ENCODE measurements around the gene GSE1. TPM values are rescaled to one million over a fixed set of nuclear protein-coding genes. Genes with fewer than 3 reads are reported as not detected.

GSE1 gene
- total RNA-seq, 4 donors from 2014 or later = 57.1 to 208 (median 90.5) TPM

GRCh38 chr16:85643631-85644030 lies 30.5 kb downstream of the GSE1 start:
- no peak for TF ChIP-seq CTCF (IDR thresholded peaks at IDR 0.05; ENCODE audit: low read depth)

GRCh38 chr16:85644093-85644712 lies 31.1 kb downstream of the GSE1 start:
- TF ChIP-seq CTCF (IDR thresholded peaks at IDR 0.05; ENCODE audit: low read depth) = no peak

GRCh38 chr16:85645021-85645589 lies 32.0 kb downstream of the GSE1 start:
- TF ChIP-seq CTCF (IDR thresholded peaks at IDR 0.05; ENCODE audit: low read depth) = no peak

- no peak for TF ChIP-seq CTCF (IDR thresholded peaks at IDR 0.05; ENCODE audit: low read depth)
These were observed 33.3 kb downstream of the GSE1 start for GRCh38 chr16:85646358-85646907.

GRCh38 chr16:85646976-85647375 lies 33.9 kb downstream of the GSE1 start:
- TF ChIP-seq CTCF (IDR thresholded peaks at IDR 0.05; ENCODE audit: low read depth) = no peak

- no peak for TF ChIP-seq CTCF (IDR thresholded peaks at IDR 0.05; ENCODE audit: low read depth)
These were observed 35.1 kb downstream of the GSE1 start for GRCh38 chr16:85648070-85648714.

- TF ChIP-seq CTCF (IDR thresholded peaks at IDR 0.05; ENCODE audit: low read depth) = no peak
These were observed 35.7 kb downstream of the GSE1 start for GRCh38 chr16:85648805-85649204.

Measured in subcutaneous adipose tissue (tissue), 4 donors.